Effector CD4-positive, alpha-beta T cell (primary cell): Measurements from ENCODE around the gene CLRN3.
A peak's percentile ranks its signal among the peaks of the same experiment; 100 is the strongest.

Experiments used
- DNase-seq: peaks from one replicate; pipeline ENCODE4 v3.0.0-alpha.2; 2020

The CLRN3 gene

GRCh38 chr10:127874671-127875448 is 17.9 kb downstream of the CLRN3 start:
- no peak for DNase-seq

GRCh38 chr10:127873901-127874470 is 18.8 kb downstream of the CLRN3 start:
- DNase-seq: no peak

- no peak for DNase-seq
Observed at GRCh38 chr10:127872871-127873600, 19.7 kb downstream of the CLRN3 start.

GRCh38 chr10:127872011-127872761 is 20.6 kb downstream of the CLRN3 start:
- no peak for DNase-seq

- no peak for DNase-seq
Observed at GRCh38 chr10:127871631-127872010, 21.1 kb downstream of the CLRN3 start.

GRCh38 chr10:127869329-127869728 is 23.4 kb downstream of the CLRN3 start:
- no peak for DNase-seq

GRCh38 chr10:127867805-127868204 is 24.9 kb downstream of the CLRN3 start:
- DNase-seq: no peak

- no peak for DNase-seq
Observed at GRCh38 chr10:127866276-127867013, 26.3 kb downstream of the CLRN3 start.

GRCh38 chr10:127863231-127863825 is 29.4 kb downstream of the CLRN3 start:
- DNase-seq: no peak

GRCh38 chr10:127860592-127860991 is 32.1 kb downstream of the CLRN3 start:
- DNase-seq: no peak

GRCh38 chr10:127855976-127856375 is 36.8 kb downstream of the CLRN3 start:
- DNase-seq: no peak

GRCh38 chr10:127855591-127855881 is 37.2 kb downstream of the CLRN3 start:
- no peak for DNase-seq

GRCh38 chr10:127854769-127855590 is 37.8 kb downstream of the CLRN3 start:
- no peak for DNase-seq

- peak; percentile 17 for DNase-seq
Observed at GRCh38 chr10:127853868-127854768, 38.6 kb downstream of the CLRN3 start.

- DNase-seq: no peak
Observed at GRCh38 chr10:127852456-127852855, 40.3 kb downstream of the CLRN3 start.

GRCh38 chr10:127851661-127852194 is 41.0 kb downstream of the CLRN3 start:
- DNase-seq: no peak

GRCh38 chr10:127850944-127851343 is 41.8 kb downstream of the CLRN3 start:
- no peak for DNase-seq

GRCh38 chr10:127849921-127850320 is 42.8 kb downstream of the CLRN3 start:
- no peak for DNase-seq

- no peak for DNase-seq
Observed at GRCh38 chr10:127849224-127849623, 43.5 kb downstream of the CLRN3 start.

- DNase-seq: no peak
Observed at GRCh38 chr10:127848226-127848625, 44.5 kb downstream of the CLRN3 start.
